Measurements from ENCODE around the gene EEF2K. TPM values are rescaled to one million over a fixed set of nuclear protein-coding genes. Genes with fewer than 3 reads are reported as not detected.

The EEF2K gene
- total RNA-seq, 1 experiment from 2014 or later = 9.1 TPM

GRCh38 chr16:22253272-22253671, 47.2 kb downstream of the EEF2K start:
- Histone ChIP-seq H3K9me2 (replicated peaks; ENCODE audit: low read length) (no peaks in the 10 kb centered on the region), H3K9ac (ENCODE audit: low read length) (no peak overlapping the region), H3K79me2 (ENCODE audit: low read length) (no peaks in the 10 kb centered on the region), H3K4me3 (ENCODE audit: low read length) (no peak overlapping the region), H2AFZ (ENCODE audit: low read length) (no peak overlapping the region), H3K36me3 (ENCODE audit: low read depth, low read length) (peaks cover 16% of the 10 kb centered on the region; the same call in 1 of the 2 replicates), H3K9me3 (ENCODE audit: low read length) (no peaks in the 10 kb centered on the region), H3K27me3 (ENCODE audit: low read length) (no peaks in the 10 kb centered on the region), H3K4me1 (ENCODE audit: insufficient read depth, low read length) (no peaks in the 10 kb centered on the region), H3K4me2 (ENCODE audit: low read length) (no peak overlapping the region), H4K20me1 (ENCODE audit: low read length) (no peaks in the 10 kb centered on the region), H3F3A (ENCODE audit: low read length, unreplicated experiment) (no peaks in the 10 kb centered on the region), H3K27ac (ENCODE audit: low read length) (no peak overlapping the region)
- TF ChIP-seq EZH2 (IDR thresholded peaks at IDR 0.05; ENCODE audit: low read length, unreplicated experiment) = no peak
- no peak for TF ChIP-seq CTCF (conservative IDR thresholded peaks at IDR 0.05; ENCODE audit: low read depth, low read length)
- TF ChIP-seq EZH2phosphoT487 (IDR thresholded peaks at IDR 0.05; ENCODE audit: borderline replicate concordance, low read length) = no peak
- ChIA-PET CTCF (no interaction called here), POLR2A (ENCODE audit: unreplicated experiment) (no interaction called here)
- DNase-seq (no peak), ATAC-seq (no peak)
- intact Hi-C loops (cut with micrococcal nuclease) = no loop called here
- BruUV-seq (replicated peaks) = no TSS peak

GRCh38 chr16:22255335-22255734, 49.3 kb downstream of the EEF2K start:
- no peak overlapping the region for H3K4me3 ChIP-seq (ENCODE audit: low read length)
- H3K4me1 ChIP-seq (ENCODE audit: insufficient read depth, low read length) = no peaks in the 10 kb centered on the region
- DNase-seq = no peak
- TF ChIP-seq EZH2phosphoT487 (IDR thresholded peaks at IDR 0.05; ENCODE audit: borderline replicate concordance, low read length) (no peak), CTCF (conservative IDR thresholded peaks at IDR 0.05; ENCODE audit: low read depth, low read length) (no peak), EZH2 (IDR thresholded peaks at IDR 0.05; ENCODE audit: low read length, unreplicated experiment) (no peak)
- no peak overlapping the region for H3K27ac ChIP-seq (ENCODE audit: low read length)
- no peaks in the 10 kb centered on the region for H3F3A ChIP-seq (ENCODE audit: low read length, unreplicated experiment)
- no TSS peak for BruUV-seq (replicated peaks)
- ChIA-PET POLR2A (ENCODE audit: unreplicated experiment) (no interaction called here), CTCF (no interaction called here)
- H3K4me2 ChIP-seq (ENCODE audit: low read length) = no peak overlapping the region
- intact Hi-C loops (cut with micrococcal nuclease) = no loop called here
- no peaks in the 10 kb centered on the region for H3K9me2 ChIP-seq (replicated peaks; ENCODE audit: low read length)
- H3K79me2 ChIP-seq (ENCODE audit: low read length) = no peaks in the 10 kb centered on the region
- H2AFZ ChIP-seq (ENCODE audit: low read length) = no peak overlapping the region
- H3K27me3 ChIP-seq (ENCODE audit: low read length) = no peaks in the 10 kb centered on the region
- no peak overlapping the region for H3K9ac ChIP-seq (ENCODE audit: low read length)
- peaks cover 20% of the 10 kb centered on the region for H3K36me3 ChIP-seq (ENCODE audit: low read depth, low read length)
- no peaks in the 10 kb centered on the region for H4K20me1 ChIP-seq (ENCODE audit: low read length)
- no peaks in the 10 kb centered on the region for H3K9me3 ChIP-seq (ENCODE audit: low read length)
- no peak for ATAC-seq

- no peaks in the 10 kb centered on the region for H3K4me1 ChIP-seq (ENCODE audit: insufficient read depth, low read length)
- no peaks in the 10 kb centered on the region for H3K27me3 ChIP-seq (ENCODE audit: low read length)
- no peak overlapping the region for H2AFZ ChIP-seq (ENCODE audit: low read length)
- no peak overlapping the region for H3K9ac ChIP-seq (ENCODE audit: low read length)
- H3K9me2 ChIP-seq (replicated peaks; ENCODE audit: low read length) = no peaks in the 10 kb centered on the region
- no peak overlapping the region for H3K27ac ChIP-seq (ENCODE audit: low read length)
- H3K36me3 ChIP-seq (ENCODE audit: low read depth, low read length) = peaks cover 18% of the 10 kb centered on the region; the same call in 1 of the 2 replicates
- no TSS peak for BruUV-seq (replicated peaks)
- TF ChIP-seq CTCF (conservative IDR thresholded peaks at IDR 0.05; ENCODE audit: low read depth, low read length) (no peak), EZH2phosphoT487 (IDR thresholded peaks at IDR 0.05; ENCODE audit: borderline replicate concordance, low read length) (no peak), EZH2 (IDR thresholded peaks at IDR 0.05; ENCODE audit: low read length, unreplicated experiment) (no peak)
- no peak overlapping the region for H3K4me3 ChIP-seq (ENCODE audit: low read length)
- no peak overlapping the region for H3K4me2 ChIP-seq (ENCODE audit: low read length)
- H3F3A ChIP-seq (ENCODE audit: low read length, unreplicated experiment) = no peaks in the 10 kb centered on the region
- ChIA-PET POLR2A (ENCODE audit: unreplicated experiment) (no interaction called here), CTCF (no interaction called here)
- DNase-seq = no peak
- H3K9me3 ChIP-seq (ENCODE audit: low read length) = no peaks in the 10 kb centered on the region
- no peaks in the 10 kb centered on the region for H4K20me1 ChIP-seq (ENCODE audit: low read length)
- H3K79me2 ChIP-seq (ENCODE audit: low read length) = no peaks in the 10 kb centered on the region
- intact Hi-C loops (cut with micrococcal nuclease) = no loop called here
- ATAC-seq = no peak
Measured at GRCh38 chr16:22257440-22257839, 51.4 kb downstream of the EEF2K start.
